ENCODE data around the gene CNOT9.

CNOT9 gene

GRCh38 chr2:218618102-218618860, 49.6 kb downstream of the CNOT9 start:
- no peaks in the 10 kb centered on the region for H3K4me1 Mint-ChIP-seq
- no peaks in the 10 kb centered on the region for H3K9me3 Mint-ChIP-seq
- ATAC-seq (no peak), DNase-seq (ENCODE audit: low spot score in 2 of 2) (no peak)
- H3K27ac Mint-ChIP-seq, result no peak overlapping the region
- no peak overlapping the region for H3K4me3 Mint-ChIP-seq
- H3K36me3 Mint-ChIP-seq, result no peaks in the 10 kb centered on the region

DNA sequence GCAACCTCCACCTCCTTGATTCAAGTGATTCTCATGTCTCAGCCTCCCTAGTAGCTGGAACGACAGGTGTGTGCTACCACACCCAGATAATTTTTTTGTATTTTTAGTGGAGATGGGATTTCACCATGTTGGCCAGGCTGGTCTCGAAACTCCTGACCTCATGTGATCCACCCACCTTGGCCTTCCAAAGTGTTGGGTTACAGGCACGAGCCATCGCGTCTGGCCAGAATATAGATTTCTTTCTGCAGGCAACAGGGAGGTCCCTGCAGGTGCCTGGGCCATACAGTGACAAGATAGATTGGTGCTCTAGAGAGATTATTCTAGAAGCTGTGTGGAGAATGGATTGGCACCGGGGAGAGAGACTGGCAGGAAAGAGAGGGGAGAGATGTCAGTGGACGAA, 52.4 kb downstream of the CNOT9 start:
- ATAC-seq, result no peak
- DNase-seq (ENCODE audit: low spot score in 2 of 2), result no peak

DNA sequence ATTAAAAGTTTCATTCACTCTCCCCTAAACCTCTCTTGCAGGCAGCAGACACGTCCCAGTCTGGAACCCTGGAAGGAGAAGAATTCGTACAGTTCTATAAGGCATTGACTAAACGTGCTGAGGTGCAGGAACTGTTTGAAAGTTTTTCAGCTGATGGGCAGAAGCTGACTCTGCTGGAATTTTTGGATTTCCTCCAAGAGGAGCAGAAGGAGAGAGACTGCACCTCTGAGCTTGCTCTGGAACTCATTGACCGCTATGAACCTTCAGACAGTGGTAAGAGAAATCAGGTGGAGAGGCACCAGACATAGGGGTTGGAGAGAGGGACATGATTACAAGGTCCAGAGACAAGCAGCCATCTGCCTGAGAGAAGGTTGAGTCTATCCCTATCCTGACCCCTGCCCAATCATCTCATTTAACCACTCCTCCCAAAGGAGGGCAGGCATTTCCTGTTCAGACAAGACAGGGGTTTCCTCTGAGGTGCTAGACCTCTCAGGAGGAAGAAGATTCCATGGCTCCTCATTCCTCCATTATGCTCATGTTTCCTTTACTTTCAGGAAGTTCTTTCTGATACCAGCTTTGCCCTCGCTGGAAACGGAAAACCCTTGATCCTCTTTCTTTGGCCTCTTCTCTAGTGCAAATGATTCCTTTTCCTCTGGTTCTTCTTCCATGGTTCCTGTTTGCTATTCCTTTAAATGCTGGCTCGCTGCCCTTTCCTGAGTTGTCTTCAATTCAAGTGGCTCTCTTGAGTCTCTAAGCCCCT, 54.1 kb downstream of the CNOT9 start:
- H3K9me3 Mint-ChIP-seq, result no peaks in the 10 kb centered on the region
- no peak overlapping the region for H3K4me3 Mint-ChIP-seq
- H3K36me3 Mint-ChIP-seq, result no peaks in the 10 kb centered on the region
- no peak for ATAC-seq
- no peak overlapping the region for H3K27ac Mint-ChIP-seq
- H3K4me1 Mint-ChIP-seq, result peaks cover under 1% of the 10 kb centered on the region
- no peak for DNase-seq (ENCODE audit: low spot score in 2 of 2)

More for the DNA sequence above, 52.4 kb downstream of the CNOT9 start:
- Mint-ChIP-seq H3K27ac (no peak overlapping the region), H3K4me3 (no peak overlapping the region), H3K9me3 (no peaks in the 10 kb centered on the region), H3K36me3 (no peaks in the 10 kb centered on the region), H3K4me1 (no peaks in the 10 kb centered on the region)

- no peak for DNase-seq (ENCODE audit: low spot score in 2 of 2)
- Mint-ChIP-seq H3K4me3 (no peak overlapping the region), H3K4me1 (peaks cover 6% of the 10 kb centered on the region), H3K36me3 (no peaks in the 10 kb centered on the region), H3K9me3 (no peaks in the 10 kb centered on the region), H3K27ac (no peak overlapping the region)
- ATAC-seq, result no peak
These were observed 54.7 kb downstream of the CNOT9 start for GRCh38 chr2:218623366-218623705.

DNA sequence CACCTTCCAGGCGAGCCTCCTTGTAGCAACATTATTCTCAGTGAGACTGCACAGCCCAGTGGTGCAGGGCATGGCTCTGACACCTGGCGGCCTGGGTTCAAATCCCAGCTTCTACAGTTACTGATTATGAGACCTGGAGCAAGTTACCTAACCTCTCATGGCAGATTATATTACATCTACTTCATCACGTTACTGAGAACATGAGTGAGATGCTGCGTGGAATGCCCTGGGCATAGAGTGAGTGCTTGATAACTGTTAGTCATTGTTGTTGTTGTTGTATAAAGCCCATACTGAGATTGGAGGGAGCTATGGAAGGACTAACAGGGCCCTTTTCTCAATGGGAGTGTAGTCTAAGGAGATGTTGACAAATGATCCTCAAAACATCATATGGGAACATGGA, 57.7 kb downstream of the CNOT9 start:
- Mint-ChIP-seq H3K9me3 (no peaks in the 10 kb centered on the region), H3K36me3 (no peaks in the 10 kb centered on the region), H3K4me3 (no peak overlapping the region), H3K27ac (no peak overlapping the region), H3K4me1 (peaks cover 6% of the 10 kb centered on the region)
- ATAC-seq (no peak), DNase-seq (ENCODE audit: low spot score in 2 of 2) (no peak)

DNA sequence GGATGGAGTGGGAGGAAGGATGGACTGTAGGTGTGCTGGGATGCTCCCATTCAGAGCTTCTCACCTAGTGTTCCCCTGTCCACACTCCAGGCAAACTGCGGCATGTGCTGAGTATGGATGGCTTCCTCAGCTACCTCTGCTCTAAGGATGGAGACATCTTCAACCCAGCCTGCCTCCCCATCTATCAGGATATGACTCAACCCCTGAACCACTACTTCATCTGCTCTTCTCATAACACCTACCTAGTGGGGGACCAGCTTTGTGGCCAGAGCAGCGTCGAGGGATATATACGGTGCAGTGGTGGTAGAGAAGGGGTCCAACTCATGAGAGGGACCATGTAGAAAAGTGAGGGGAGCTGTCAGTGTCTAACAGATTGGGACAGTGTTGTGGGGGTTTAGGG, 59.3 kb downstream of the CNOT9 start:
- Mint-ChIP-seq H3K9me3 (no peaks in the 10 kb centered on the region), H3K4me3 (no peak overlapping the region), H3K27ac (no peak overlapping the region), H3K4me1 (peaks cover 6% of the 10 kb centered on the region), H3K36me3 (no peaks in the 10 kb centered on the region)
- ATAC-seq (peak; percentile 87), DNase-seq (ENCODE audit: low spot score in 2 of 2) (no peak)

DNA sequence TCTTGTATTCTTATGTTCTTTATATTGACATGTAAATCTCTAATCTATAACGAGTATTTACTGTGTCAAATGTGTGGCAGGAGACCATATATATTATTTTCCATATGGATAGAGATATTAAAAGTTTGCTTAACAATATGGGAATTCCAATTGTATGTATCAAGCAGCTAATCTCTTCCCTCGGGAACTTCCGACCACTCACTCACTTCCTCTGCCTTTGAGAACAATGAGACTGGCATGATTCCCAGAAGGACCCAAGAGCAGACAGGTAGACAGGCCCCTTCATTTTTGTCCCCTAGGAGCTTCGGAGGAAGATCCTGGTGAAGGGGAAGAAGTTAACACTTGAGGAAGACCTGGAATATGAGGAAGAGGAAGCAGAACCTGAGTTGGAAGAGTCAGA, 63.2 kb downstream of the CNOT9 start:
- no peak overlapping the region for H3K4me3 Mint-ChIP-seq
- no peak for ATAC-seq
- DNase-seq (ENCODE audit: low spot score in 2 of 2), result no peak
- peaks cover 6% of the 10 kb centered on the region for H3K4me1 Mint-ChIP-seq
- H3K27ac Mint-ChIP-seq, result peak overlapping the region; percentile 23
- H3K36me3 Mint-ChIP-seq, result peaks cover 34% of the 10 kb centered on the region
- H3K9me3 Mint-ChIP-seq, result no peaks in the 10 kb centered on the region

GRCh38 chr2:218635719-218636118, 67.1 kb downstream of the CNOT9 start:
- ATAC-seq (no peak), DNase-seq (ENCODE audit: low spot score in 2 of 2) (no peak)
- H3K36me3 Mint-ChIP-seq, result peaks cover 73% of the 10 kb centered on the region
- no peaks in the 10 kb centered on the region for H3K9me3 Mint-ChIP-seq
- no peak overlapping the region for H3K4me3 Mint-ChIP-seq
- no peak overlapping the region for H3K27ac Mint-ChIP-seq
- no peaks in the 10 kb centered on the region for H3K4me1 Mint-ChIP-seq

DNA sequence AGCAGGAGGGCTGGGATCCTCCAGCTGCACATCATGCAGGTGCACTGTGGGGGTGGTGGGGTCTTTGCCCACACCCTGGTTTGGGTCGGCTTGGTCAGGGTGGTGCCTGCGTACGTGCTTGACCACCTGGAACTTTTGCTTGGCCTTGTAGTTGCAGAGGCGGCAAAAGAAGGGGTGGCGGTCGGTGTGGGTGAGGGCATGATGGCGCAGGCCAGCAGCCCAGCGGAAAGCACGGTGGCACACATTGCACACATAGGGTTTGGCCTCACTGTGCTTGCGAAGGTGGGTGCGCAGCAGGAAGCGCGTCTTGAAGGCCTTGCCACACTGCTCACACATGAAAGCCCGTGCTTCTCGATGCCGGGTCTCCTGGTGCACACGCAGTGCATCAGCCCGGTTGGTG, 69.7 kb downstream of the CNOT9 start:
- Mint-ChIP-seq H3K27ac (no peak overlapping the region), H3K4me3 (no peak overlapping the region), H3K36me3 (peaks cover 94% of the 10 kb centered on the region), H3K9me3 (no peaks in the 10 kb centered on the region), H3K4me1 (no peaks in the 10 kb centered on the region)
- no peak for DNase-seq (ENCODE audit: low spot score in 2 of 2)
- no peak for ATAC-seq

GRCh38 chr2:218642121-218642656, 73.5 kb downstream of the CNOT9 start:
- Mint-ChIP-seq H3K27ac (no peak overlapping the region), H3K9me3 (no peaks in the 10 kb centered on the region), H3K36me3 (peaks cover 93% of the 10 kb centered on the region), H3K4me3 (no peak overlapping the region), H3K4me1 (no peaks in the 10 kb centered on the region)
- DNase-seq (ENCODE audit: low spot score in 2 of 2) (no peak), ATAC-seq (no peak)

DNA sequence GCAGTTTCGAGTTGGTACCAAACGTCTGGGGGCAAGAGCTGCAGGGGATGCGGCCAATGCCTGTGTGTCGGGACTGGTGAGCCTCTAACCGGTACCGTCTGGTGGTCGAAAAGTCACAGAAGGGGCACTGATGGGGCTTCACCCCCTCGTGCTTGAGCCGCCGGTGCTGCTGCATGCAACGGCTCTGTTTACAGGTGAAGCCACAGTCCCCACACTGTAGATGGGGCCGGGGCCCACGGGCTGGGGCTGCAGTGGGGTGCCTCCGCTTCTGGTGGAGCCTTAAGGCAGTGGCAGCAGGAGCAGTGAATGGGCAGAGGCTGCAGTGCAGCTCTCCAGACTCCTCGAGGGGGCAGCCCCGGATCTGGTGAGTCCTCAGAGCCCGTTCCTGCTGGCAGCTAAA, 74.1 kb downstream of the CNOT9 start:
- ATAC-seq (peak; percentile 14), DNase-seq (ENCODE audit: low spot score in 2 of 2) (no peak)
- Mint-ChIP-seq H3K4me1 (peaks cover under 1% of the 10 kb centered on the region), H3K4me3 (no peak overlapping the region), H3K27ac (no peak overlapping the region), H3K36me3 (peaks cover 93% of the 10 kb centered on the region), H3K9me3 (no peaks in the 10 kb centered on the region)

GRCh38 chr2:218643751-218644310, 75.2 kb downstream of the CNOT9 start:
- no peaks in the 10 kb centered on the region for H3K9me3 Mint-ChIP-seq
- peaks cover 11% of the 10 kb centered on the region for H3K4me1 Mint-ChIP-seq
- no peak for ATAC-seq
- no peak overlapping the region for H3K4me3 Mint-ChIP-seq
- H3K36me3 Mint-ChIP-seq, result peaks cover 93% of the 10 kb centered on the region
- peak overlapping the region; percentile 23 for H3K27ac Mint-ChIP-seq
- no peak for DNase-seq (ENCODE audit: low spot score in 2 of 2)

- Mint-ChIP-seq H3K27ac (peak overlapping the region; percentile 23), H3K9me3 (no peaks in the 10 kb centered on the region), H3K4me1 (peaks cover 11% of the 10 kb centered on the region), H3K36me3 (peaks cover 93% of the 10 kb centered on the region), H3K4me3 (no peak overlapping the region)
- DNase-seq (ENCODE audit: low spot score in 2 of 2) (no peak), ATAC-seq (no peak)
These were observed 76.1 kb downstream of the CNOT9 start for GRCh38 chr2:218644721-218645120.

GRCh38 chr2:218645126-218645525, 76.5 kb downstream of the CNOT9 start:
- Mint-ChIP-seq H3K27ac (peak overlapping the region; percentile 23), H3K4me3 (no peak overlapping the region), H3K4me1 (peaks cover 11% of the 10 kb centered on the region), H3K9me3 (no peaks in the 10 kb centered on the region), H3K36me3 (peaks cover 93% of the 10 kb centered on the region)
- no peak for DNase-seq (ENCODE audit: low spot score in 2 of 2)
- ATAC-seq, result no peak
